SK-N-SH (cell line): ENCODE measurements around the gene USP34. TPM values are rescaled to one million over a fixed set of nuclear protein-coding genes. Genes with fewer than 3 reads are reported as not detected.

Experiments used
- CTCF ChIA-PET: fragments of 300-600, 350-600 bp; formaldehyde crosslinking; extraction: SDS; loops from one replicate; lab custom pipeline; 2021; lab: Yijun Ruan, JAX
- POLR2A ChIA-PET: fragments of 350-600 bp; sonication (Branson Sonifier 250); formaldehyde crosslinking; extraction: SDS; loops from one replicate; lab custom pipeline; 2020; ENCODE audit warnings: antibody characterized with exemption, inconsistent platforms; lab: Yijun Ruan, JAX
- DNase-seq: peaks from one replicate; pipeline ENCODE4 v3.0.0; 2012
- H2AFZ ChIP-seq: fragments of 200-600 bp; sonication (generic); 2 replicates; pipeline ENCODE4 v1.8.1; 2016; ENCODE audit warnings: antibody characterized with exemption, mild to moderate bottlenecking, low read depth
- H3F3A ChIP-seq: fragments of 200-600 bp; sonication (generic); replicated peaks from 2 replicates; pipeline ENCODE3; 2016; ENCODE audit warnings: antibody characterized with exemption, mild to moderate bottlenecking; ENCODE audit not compliant: insufficient read depth
- H3K27ac ChIP-seq, 2 experiments: fragments of 200-500 bp in 1 of 2; fragments of 200-600 bp in 1 of 2; sonication (Bioruptor generic) in 1 of 2; sonication (generic), shearing (Covaris generic) in 1 of 2; 2 replicates each; pipeline versions ENCODE4 v1.5.1 to v1.6.1; 2014 to 2016; ENCODE audit warnings: low read depth in 2 of 2, inconsistent platforms in 1 of 2, low read length in 1 of 2, mild to moderate bottlenecking in 1 of 2, mixed read lengths in 1 of 2
- H3K27me3 ChIP-seq: fragments of 200-600 bp; sonication (generic), shearing (Covaris generic); 2 replicates; pipeline ENCODE4 v1.6.1; 2016; ENCODE audit warnings: mixed run types; ENCODE audit not compliant: insufficient read depth
- H3K36me3 ChIP-seq, 2 experiments: fragments of 200-500 bp in 1 of 2; fragments of 200-600 bp in 1 of 2; sonication (Bioruptor generic) in 1 of 2; sonication (generic) in 1 of 2; replicated peaks in 1 of 2; 2 replicates each; pipeline versions ENCODE3 to v1.5.1; 2014 to 2016; ENCODE audit warnings: low read length in 1 of 2, mild to moderate bottlenecking in 1 of 2; ENCODE audit not compliant: insufficient read depth in 2 of 2, control insufficient read depth in 1 of 2
- H3K4me1 ChIP-seq, 2 experiments: fragments of 200-500 bp in 1 of 2; fragments of 200-600 bp in 1 of 2; sonication (Bioruptor generic) in 1 of 2; sonication (generic), shearing (Covaris generic) in 1 of 2; 2 replicates each; pipeline versions ENCODE4 v1.5.1 to v1.6.1; 2014 to 2016; ENCODE audit warnings: low read depth in 1 of 2, low read length in 1 of 2, mixed run types in 1 of 2; ENCODE audit not compliant: insufficient read depth in 2 of 2, control insufficient read depth in 1 of 2
- H3K4me2 ChIP-seq: fragments of 200-600 bp; sonication (generic), shearing (Covaris generic); 2 replicates; pipeline ENCODE4 v1.6.1; 2017; ENCODE audit warnings: mixed run types
- H3K4me3 ChIP-seq, 2 experiments: fragments of 200-500 bp in 1 of 2; fragments of 200-600 bp in 1 of 2; sonication (Bioruptor generic) in 1 of 2; sonication (generic), shearing (Covaris generic) in 1 of 2; 2 replicates each; pipeline versions ENCODE4 v1.5.1 to v1.8.1; 2014 to 2016; ENCODE audit warnings: low read depth in 2 of 2, inconsistent platforms in 1 of 2, low read length in 1 of 2, mild to moderate bottlenecking in 1 of 2, mixed read lengths in 1 of 2, moderate library complexity in 1 of 2
- H3K79me2 ChIP-seq: fragments of 200-600 bp; sonication (generic); 2 replicates; pipeline ENCODE4 v1.8.1; 2017; ENCODE audit warnings: mild to moderate bottlenecking; ENCODE audit not compliant: insufficient read depth
- H3K9ac ChIP-seq: fragments of 200-600 bp; sonication (generic); 2 replicates; pipeline ENCODE4 v1.6.1; 2017; ENCODE audit warnings: mixed run types
- H3K9me2 ChIP-seq: fragments of 200-600 bp; sonication (generic); 2 replicates; pipeline ENCODE4 v1.6.1; 2017; ENCODE audit warnings: mixed run types
- H3K9me3 ChIP-seq: fragments of 200-600 bp; sonication (generic); 2 replicates; pipeline ENCODE4 v1.6.1; 2017; ENCODE audit warnings: mixed run types, mild to moderate bottlenecking, moderate library complexity
- H4K20me1 ChIP-seq: fragments of 200-600 bp; sonication (generic); 2 replicates; pipeline ENCODE4 v1.6.1; 2017; ENCODE audit warnings: mild to moderate bottlenecking, mixed run types; ENCODE audit not compliant: insufficient read depth
- ELF1 ChIP-seq: IDR thresholded peaks from 2 replicates; pipeline ENCODE4 v1.4.0; 2012
- EP300 ChIP-seq, 2 experiments: IDR thresholded peaks; 2 replicates each; pipeline versions ENCODE4 v1.4.0 to v1.6.1; 2012; ENCODE audit warnings: borderline replicate concordance in 1 of 2, low read depth in 1 of 2, low read length in 1 of 2
- EZH2phosphoT487 ChIP-seq: fragments of 200-600 bp; sonication (generic); IDR thresholded peaks from 2 replicates; pipeline ENCODE4 v1.6.1; 2017; ENCODE audit warnings: low read depth, mixed run types, mild to moderate bottlenecking, antibody characterized with exemption, moderate library complexity, borderline replicate concordance
- FOSL2 ChIP-seq: IDR thresholded peaks from 2 replicates; pipeline ENCODE4 v1.4.0; 2012; ENCODE audit warnings: low read depth, mild to moderate bottlenecking, moderate library complexity, borderline replicate concordance
- FOXJ3 ChIP-seq: sonication (generic); formaldehyde crosslinking; IDR thresholded peaks from 2 replicates; pipeline ENCODE4 v1.5.1; 2020; ENCODE audit warnings: mild to moderate bottlenecking, missing genetic modification reagents
- GABPA ChIP-seq: IDR thresholded peaks from 2 replicates; pipeline ENCODE4 v1.4.0; 2012; ENCODE audit warnings: low read depth, mild to moderate bottlenecking
- GATA2 ChIP-seq: sonication (generic); formaldehyde crosslinking; IDR thresholded peaks from 2 replicates; pipeline ENCODE4 v1.5.0; 2020; ENCODE audit warnings: mild to moderate bottlenecking, missing genetic modification reagents
- IRF3 ChIP-seq: fragments of 150-350 bp; IDR thresholded peaks from 2 replicates; pipeline ENCODE4 v1.6.1; 2016; ENCODE audit warnings: mild to moderate bottlenecking, low read depth, low read length
- JUND ChIP-seq: IDR thresholded peaks from 2 replicates; pipeline ENCODE4 v1.4.0; 2012
- MEF2A ChIP-seq: IDR thresholded peaks from 2 replicates; pipeline ENCODE4 v1.4.0; 2012; ENCODE audit warnings: low read depth, borderline replicate concordance
- NFIC ChIP-seq: IDR thresholded peaks from 2 replicates; pipeline ENCODE4 v1.4.0; 2012; ENCODE audit warnings: borderline replicate concordance
- PBX3 ChIP-seq: IDR thresholded peaks from 2 replicates; pipeline ENCODE4; 2012
- REST ChIP-seq: IDR thresholded peaks from 2 replicates; pipeline ENCODE4 v1.6.1; 2012; ENCODE audit warnings: mild to moderate bottlenecking, low read depth, low read length, moderate library complexity
- RXRA ChIP-seq: IDR thresholded peaks from 2 replicates; pipeline ENCODE4 v1.4.0; 2012; ENCODE audit warnings: low read depth, mild to moderate bottlenecking, borderline replicate concordance
- SMC3 ChIP-seq: IDR thresholded peaks from 2 replicates; pipeline ENCODE4 v1.6.1; 2012; ENCODE audit warnings: low read depth, low read length, improper control_type of control experiment
- TAF1 ChIP-seq: IDR thresholded peaks from 2 replicates; pipeline ENCODE4 v1.6.1; 2012; ENCODE audit warnings: low read depth, mild to moderate bottlenecking, low read length, moderate library complexity, borderline replicate concordance
- YY1 ChIP-seq: IDR thresholded peaks from 2 replicates; pipeline ENCODE4 v1.4.0; 2012; ENCODE audit warnings: low read depth, mild to moderate bottlenecking
- WGBS: methylation state at CpG from one replicate; pipeline ENCODE4 v1.1.6; 2017; ENCODE audit warnings: low lambda C conversion rate; 5-methylcytosine and 5-hydroxymethylcytosine counted together
- polyA plus RNA-seq, 3 experiments: library from polyadenylated mRNA; depleted of rRNA; stranded (reverse); fragments of >200 nt; gene quantifications; 2 replicates each; pipeline ENCODE4 v1.2.3, GENCODE V29; 2012
- TF ChIP-seq, protein P1 (sequence below): IDR thresholded peaks from 2 replicates; pipeline ENCODE4 v1.4.0; 2012; ENCODE audit warnings: low read depth, borderline replicate concordance

Gene USP34
- polyA plus RNA-seq, 1 of the 3 experiments (the other 2 are of a cell fraction) = 31.4 TPM

DNA sequence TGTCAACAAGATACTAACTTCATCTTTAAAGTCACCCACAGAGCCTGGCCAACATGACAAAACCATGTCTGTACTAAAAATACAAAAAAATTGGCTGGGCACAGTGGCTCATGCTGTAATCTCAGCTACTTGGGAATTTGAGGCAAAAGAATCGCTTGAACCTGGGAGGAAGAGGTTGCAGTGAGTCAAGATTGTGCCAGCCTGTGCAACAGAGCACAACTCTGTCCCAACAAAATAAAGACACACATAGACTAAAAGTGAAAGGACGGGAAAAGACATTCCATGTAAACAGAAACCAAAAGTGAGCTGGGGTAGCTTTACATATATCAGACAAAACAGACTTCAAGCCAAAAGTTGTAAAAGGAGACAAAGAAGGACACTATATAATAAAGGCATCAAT is 34.8 kb downstream of the USP34 start (continued):
- TF ChIP-seq REST (no peak), GATA2 (CRISPR knock-in tag) (no peak), NFIC (no peak), IRF3 (no peak), RXRA (no peak), EZH2phosphoT487 (no peak), FOXJ3 (CRISPR knock-in tag) (no peak)
- TF ChIP-seq, protein P1, sequence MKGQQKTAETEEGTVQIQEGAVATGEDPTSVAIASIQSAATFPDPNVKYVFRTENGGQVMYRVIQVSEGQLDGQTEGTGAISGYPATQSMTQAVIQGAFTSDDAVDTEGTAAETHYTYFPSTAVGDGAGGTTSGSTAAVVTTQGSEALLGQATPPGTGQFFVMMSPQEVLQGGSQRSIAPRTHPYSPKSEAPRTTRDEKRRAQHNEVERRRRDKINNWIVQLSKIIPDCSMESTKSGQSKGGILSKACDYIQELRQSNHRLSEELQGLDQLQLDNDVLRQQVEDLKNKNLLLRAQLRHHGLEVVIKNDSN = no peak

DNA sequence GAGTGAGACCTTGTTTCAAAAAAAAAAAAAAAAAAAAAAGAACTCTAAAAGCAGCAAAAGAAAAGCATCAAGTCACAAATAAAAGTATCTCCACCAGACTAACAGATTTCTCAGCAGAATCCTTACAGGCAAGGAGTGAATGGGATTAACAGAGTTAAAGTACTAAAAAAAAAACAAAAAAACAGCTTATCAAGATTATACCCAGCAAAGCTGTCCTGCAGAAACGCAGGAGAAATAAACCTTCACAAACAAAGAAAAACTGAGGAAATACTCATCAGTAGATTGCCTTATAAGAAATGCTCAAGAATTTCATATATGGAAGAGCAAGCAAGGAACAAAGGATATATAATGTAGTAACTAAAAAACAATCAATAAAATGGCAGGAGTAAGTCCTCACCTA is 35.6 kb downstream of the USP34 start:
- Histone ChIP-seq H3K4me3 (no peak overlapping the region), H3K4me2 (no peak overlapping the region), H3K9ac (no peak overlapping the region), H3K79me2 (peaks cover 100% of the 10 kb centered on the region), H3K9me2 (no peaks in the 10 kb centered on the region), H3F3A (peaks cover 21% of the 10 kb centered on the region), H4K20me1 (peaks cover 98% of the 10 kb centered on the region)
- WGBS = 94% methylated on average over 1 of the region's 1 CpG
- TF ChIP-seq GABPA (no peak), FOXJ3 (CRISPR knock-in tag) (no peak), SMC3 (no peak), FOSL2 (no peak), EZH2phosphoT487 (no peak), EP300 (IDR thresholded peaks at IDR 0.05; ENCODE audit: borderline replicate concordance in 1 of 2, low read depth in 1 of 2, low read length in 1 of 2) (no peak), PBX3 (no peak), GATA2 (CRISPR knock-in tag) (no peak), ELF1 (no peak), TAF1 (no peak), YY1 (no peak), MEF2A (no peak), JUND (no peak)
- TF ChIP-seq, protein P1 = no peak
- TF ChIP-seq, all 33 proteins: peak for 0
- no peaks in the 10 kb centered on the region; a peak in 1 of 4 replicates for H3K4me1 ChIP-seq
- H2AFZ ChIP-seq = no peak overlapping the region
- ChIA-PET POLR2A (no interaction called here), CTCF (interaction anchor here (0.7 kb wide), 1 partner anchor 9 kb away, joined by 4 read pairs; no protein-coding TSS in a partner anchor)
- no peak for DNase-seq
- peaks cover 0 to 18% of the 10 kb centered on the region in 2 experiments for H3K36me3 ChIP-seq
- no peak overlapping the region for H3K27ac ChIP-seq
- peaks cover 11% of the 10 kb centered on the region; the same call in 1 of the 2 replicates for H3K9me3 ChIP-seq
- H3K27me3 ChIP-seq = no peaks in the 10 kb centered on the region
